Ishikawa (cell line): ENCODE results near the gene NOP53.

Source experiments
- EP300 ChIP-seq: IDR thresholded peaks from 2 replicates; pipeline ENCODE4 v1.6.1; 2012; ENCODE audit warnings: borderline replicate concordance
- NFIC ChIP-seq: IDR thresholded peaks from 2 replicates; pipeline ENCODE4 v1.6.1; 2012
- RAD21 ChIP-seq: IDR thresholded peaks from 2 replicates; pipeline ENCODE4 v1.6.1; 2012; ENCODE audit warnings: low read depth
- TAF1 ChIP-seq: IDR thresholded peaks from 2 replicates; pipeline ENCODE4 v1.6.1; 2012; ENCODE audit warnings: low read depth, mild to moderate bottlenecking
- YY1 ChIP-seq: IDR thresholded peaks from 2 replicates; pipeline ENCODE4 v1.6.1; 2012; ENCODE audit warnings: low read depth
- TF ChIP-seq, protein P1 (sequence below): IDR thresholded peaks from 2 replicates; pipeline ENCODE4 v1.6.1; 2012; ENCODE audit warnings: low read depth, mild to moderate bottlenecking
- TF ChIP-seq, protein P2 (sequence below): IDR thresholded peaks from 2 replicates; pipeline ENCODE4 v1.6.1; 2012

DNA sequence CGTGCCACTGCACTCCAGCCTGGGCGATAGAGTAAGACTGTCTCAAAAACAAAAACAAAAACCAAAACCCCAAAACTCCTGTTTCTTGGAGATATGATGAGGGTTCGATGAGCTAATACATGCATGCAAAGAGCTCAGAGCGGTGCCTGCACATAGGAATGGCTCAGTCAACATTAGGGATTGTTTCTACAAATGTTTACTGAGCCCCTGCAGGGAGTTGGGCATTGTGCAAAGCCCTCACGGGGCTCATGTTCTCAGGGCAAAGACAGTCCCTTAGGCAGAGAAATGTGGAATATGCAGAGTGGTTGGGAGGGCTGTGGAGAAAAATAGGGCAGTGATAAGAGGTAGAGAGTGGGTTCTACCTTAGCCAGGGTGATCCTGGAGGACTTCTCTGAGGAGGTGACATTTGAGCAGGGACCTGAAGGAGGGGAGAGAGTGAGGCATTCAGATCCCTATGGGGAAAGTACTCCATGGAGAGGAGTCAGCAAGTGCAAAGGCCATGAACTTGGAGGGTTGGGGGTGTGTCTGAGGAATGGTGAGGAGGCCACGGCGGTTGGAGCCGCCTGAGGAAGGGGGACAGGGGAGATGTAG is 33.6 kb upstream of the NOP53 start:
- no peak for TF ChIP-seq EP300
- no peak for TF ChIP-seq TAF1
- TF ChIP-seq, protein P1, sequence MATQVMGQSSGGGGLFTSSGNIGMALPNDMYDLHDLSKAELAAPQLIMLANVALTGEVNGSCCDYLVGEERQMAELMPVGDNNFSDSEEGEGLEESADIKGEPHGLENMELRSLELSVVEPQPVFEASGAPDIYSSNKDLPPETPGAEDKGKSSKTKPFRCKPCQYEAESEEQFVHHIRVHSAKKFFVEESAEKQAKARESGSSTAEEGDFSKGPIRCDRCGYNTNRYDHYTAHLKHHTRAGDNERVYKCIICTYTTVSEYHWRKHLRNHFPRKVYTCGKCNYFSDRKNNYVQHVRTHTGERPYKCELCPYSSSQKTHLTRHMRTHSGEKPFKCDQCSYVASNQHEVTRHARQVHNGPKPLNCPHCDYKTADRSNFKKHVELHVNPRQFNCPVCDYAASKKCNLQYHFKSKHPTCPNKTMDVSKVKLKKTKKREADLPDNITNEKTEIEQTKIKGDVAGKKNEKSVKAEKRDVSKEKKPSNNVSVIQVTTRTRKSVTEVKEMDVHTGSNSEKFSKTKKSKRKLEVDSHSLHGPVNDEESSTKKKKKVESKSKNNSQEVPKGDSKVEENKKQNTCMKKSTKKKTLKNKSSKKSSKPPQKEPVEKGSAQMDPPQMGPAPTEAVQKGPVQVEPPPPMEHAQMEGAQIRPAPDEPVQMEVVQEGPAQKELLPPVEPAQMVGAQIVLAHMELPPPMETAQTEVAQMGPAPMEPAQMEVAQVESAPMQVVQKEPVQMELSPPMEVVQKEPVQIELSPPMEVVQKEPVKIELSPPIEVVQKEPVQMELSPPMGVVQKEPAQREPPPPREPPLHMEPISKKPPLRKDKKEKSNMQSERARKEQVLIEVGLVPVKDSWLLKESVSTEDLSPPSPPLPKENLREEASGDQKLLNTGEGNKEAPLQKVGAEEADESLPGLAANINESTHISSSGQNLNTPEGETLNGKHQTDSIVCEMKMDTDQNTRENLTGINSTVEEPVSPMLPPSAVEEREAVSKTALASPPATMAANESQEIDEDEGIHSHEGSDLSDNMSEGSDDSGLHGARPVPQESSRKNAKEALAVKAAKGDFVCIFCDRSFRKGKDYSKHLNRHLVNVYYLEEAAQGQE, result no peak
- no peak for TF ChIP-seq YY1
- TF ChIP-seq NFIC, result no peak
- TF ChIP-seq RAD21, result no peak
- TF ChIP-seq, protein P2, sequence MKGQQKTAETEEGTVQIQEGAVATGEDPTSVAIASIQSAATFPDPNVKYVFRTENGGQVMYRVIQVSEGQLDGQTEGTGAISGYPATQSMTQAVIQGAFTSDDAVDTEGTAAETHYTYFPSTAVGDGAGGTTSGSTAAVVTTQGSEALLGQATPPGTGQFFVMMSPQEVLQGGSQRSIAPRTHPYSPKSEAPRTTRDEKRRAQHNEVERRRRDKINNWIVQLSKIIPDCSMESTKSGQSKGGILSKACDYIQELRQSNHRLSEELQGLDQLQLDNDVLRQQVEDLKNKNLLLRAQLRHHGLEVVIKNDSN, result no peak
